ENCODE results near the gene MPDU1.
"Not testable (repeated sequence)": the region's sequence is repeated elsewhere in the genome, so short reads cannot be mapped to it uniquely, and the experiment has no call there.

Gene MPDU1

GRCh38 chr17:7614425-7615264 is 31.0 kb downstream of the MPDU1 start, which contains the start of gene FXR2:
Gene FXR2, minus strand, starts transcription at chr17:7614897. Its CDS starts 365 bp downstream, at chr17:7614532.
- DNase-seq (ENCODE audit: low read depth in 3 of 3): peak; percentile 99 to 100 (median 99)

DNA sequence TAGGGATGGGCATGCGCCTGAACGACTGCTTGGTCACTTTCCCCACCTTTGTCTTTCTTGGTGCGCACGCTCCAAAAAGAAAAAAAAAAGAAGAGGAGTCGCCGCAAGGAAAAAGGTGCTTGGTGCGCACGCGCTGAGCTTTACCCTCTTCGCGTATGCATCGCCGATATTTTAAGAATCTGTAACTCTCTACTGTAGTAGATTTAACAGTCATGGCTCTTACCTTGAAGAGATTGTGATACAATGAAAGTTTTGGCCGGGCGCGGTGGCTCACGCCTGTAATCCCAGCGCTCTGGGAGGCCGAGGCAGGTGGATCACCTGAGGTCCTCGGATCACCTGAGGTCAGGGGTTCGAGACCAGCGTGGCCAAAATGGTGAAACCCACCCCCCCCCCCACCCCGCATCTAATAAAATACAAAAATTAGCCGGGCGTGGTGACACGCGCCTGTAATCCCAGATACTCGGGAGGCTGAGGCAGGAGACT is 31.7 kb downstream of the MPDU1 start:
- no peak for DNase-seq (ENCODE audit: low read depth in 3 of 3)

DNA sequence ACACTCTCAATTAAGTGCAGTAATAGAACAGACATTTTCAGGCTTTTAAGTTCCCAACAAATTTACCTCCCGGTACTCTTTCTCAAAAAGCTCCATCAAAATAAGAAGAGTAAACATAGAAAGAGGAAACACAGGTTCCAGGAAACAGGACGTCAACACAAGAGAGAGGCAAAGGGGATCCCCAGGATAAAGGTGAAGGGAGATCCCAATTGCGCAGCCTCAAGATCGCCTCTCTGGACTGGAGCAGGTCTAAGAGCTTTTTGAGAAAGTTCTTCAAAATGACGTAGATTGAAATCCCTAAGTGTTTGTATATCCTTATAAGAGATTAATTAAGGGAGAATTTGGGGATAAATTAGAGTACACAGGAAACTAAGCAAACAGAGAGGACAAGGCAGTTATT is 35.0 kb downstream of the MPDU1 start:
- DNase-seq (ENCODE audit: low read depth in 3 of 3): no peak

DNA sequence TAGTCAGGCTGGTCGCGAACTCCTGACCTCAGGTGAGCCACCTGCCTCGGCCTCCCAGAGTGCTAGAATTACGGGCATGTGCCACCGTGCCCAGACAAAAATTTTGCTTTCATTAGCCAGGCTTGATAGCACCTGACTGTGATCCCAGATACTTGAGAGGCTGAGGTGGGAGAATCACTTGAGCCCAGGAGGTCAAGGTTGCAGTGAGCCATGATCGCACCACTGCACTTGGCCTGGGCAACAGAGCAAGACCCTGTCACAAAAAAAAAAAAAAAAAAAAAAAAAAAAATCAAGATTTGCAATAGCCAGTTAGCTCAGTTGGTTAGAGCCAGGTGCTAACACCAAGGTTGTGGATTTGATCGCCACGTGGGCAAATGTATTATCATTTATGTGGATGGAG is 37.2 kb downstream of the MPDU1 start:
- no peak for DNase-seq (ENCODE audit: low read depth in 3 of 3)

- no peak for DNase-seq (ENCODE audit: low read depth in 3 of 3)
Observed at GRCh38 chr17:7623661-7624060, 40.0 kb downstream of the MPDU1 start.

GRCh38 chr17:7625749-7626148 is 42.1 kb downstream of the MPDU1 start:
- not testable (repeated sequence) for DNase-seq (ENCODE audit: low read depth in 3 of 3)

GRCh38 chr17:7626307-7626706 is 42.7 kb downstream of the MPDU1 start:
- DNase-seq (ENCODE audit: low read depth in 3 of 3): no peak

- no peak for DNase-seq (ENCODE audit: low read depth in 3 of 3)
Observed at GRCh38 chr17:7626956-7627249, 43.3 kb downstream of the MPDU1 start.

DNA sequence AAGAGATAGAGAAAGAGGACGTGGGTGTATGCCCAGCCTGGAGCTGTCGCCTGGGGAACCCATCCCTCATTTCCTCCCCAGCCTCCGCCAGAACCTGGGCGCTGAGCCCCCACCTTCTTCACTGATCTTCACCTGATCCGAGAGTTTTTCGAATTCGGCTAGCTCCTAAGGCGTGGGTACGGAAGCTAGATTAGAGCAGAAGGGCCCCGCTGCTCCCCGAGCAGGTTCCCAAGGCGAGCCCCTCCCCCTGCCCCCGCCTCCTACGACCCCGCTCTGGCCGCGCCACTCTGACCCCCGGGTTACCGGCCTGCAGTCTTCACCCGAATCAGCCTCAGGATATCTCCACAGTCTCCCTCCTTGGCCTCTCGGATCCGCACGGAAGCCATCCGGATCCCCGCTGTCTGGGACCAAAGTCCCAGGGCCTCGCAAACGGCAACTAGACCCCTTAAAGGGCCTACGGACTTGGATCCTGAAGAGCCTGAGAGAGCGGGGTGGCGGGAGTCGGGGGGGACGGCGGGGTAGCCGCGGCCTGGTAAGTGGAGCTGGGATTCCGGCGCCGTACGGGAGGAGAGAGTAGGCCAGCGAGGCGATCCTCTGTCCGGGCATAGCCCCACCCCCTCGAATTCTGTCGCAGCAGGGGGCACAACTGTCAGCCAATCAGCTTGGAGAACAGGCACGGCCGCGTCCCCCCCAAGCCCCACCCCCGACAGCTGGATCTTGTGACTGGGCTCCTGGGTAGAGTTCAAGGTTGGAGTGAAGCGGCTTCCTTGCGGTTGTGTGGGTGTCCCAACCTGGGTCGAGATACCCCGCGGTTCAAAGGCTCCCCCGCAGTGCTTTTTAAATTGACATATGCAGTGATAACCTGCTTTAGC is 43.8 kb downstream of the MPDU1 start, which contains the start of gene SAT2:
Gene SAT2 (minus strand): TSS at position 572 of the 872 bp plus-strand sequence. CDS start 186 bp downstream, at position 386.
- peak; percentile 57 to 86 (median 78) for DNase-seq (ENCODE audit: low read depth in 3 of 3)

DNA sequence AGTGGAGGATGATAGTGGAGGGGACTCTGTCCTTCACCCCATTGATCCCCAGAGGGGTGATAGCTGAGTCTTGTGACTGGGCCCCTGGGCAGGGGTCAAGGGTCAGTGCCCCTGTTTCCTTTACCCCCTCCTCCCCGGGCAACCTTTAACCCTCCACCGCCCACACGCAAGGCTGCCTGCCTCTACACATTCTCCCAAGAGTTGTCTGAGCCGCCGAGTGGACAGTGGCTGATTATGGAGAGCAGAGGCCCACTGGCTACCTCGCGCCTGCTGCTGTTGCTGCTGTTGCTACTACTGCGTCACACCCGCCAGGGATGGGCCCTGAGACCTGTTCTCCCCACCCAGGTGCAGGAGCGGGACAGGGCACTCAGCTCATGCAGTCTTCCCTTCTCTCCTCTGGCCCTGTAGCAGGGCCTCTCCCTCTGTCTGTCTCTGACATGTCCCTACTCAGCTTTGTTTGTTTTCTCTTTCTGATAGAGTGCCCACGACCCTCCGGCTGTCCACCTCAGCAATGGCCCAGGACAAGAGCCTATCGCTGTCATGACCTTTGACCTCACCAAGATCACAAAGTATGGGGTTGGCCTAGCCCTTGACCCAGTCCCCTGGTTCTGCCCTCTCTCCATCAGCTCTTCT is 46.4 kb downstream of the MPDU1 start, which contains the start of gene SHBG:
Gene SHBG (plus strand): TSS at position 197 of the 633 bp plus-strand sequence. CDS start 38 bp downstream, at position 235.
- no peak for DNase-seq (ENCODE audit: low read depth in 3 of 3)

DNA sequence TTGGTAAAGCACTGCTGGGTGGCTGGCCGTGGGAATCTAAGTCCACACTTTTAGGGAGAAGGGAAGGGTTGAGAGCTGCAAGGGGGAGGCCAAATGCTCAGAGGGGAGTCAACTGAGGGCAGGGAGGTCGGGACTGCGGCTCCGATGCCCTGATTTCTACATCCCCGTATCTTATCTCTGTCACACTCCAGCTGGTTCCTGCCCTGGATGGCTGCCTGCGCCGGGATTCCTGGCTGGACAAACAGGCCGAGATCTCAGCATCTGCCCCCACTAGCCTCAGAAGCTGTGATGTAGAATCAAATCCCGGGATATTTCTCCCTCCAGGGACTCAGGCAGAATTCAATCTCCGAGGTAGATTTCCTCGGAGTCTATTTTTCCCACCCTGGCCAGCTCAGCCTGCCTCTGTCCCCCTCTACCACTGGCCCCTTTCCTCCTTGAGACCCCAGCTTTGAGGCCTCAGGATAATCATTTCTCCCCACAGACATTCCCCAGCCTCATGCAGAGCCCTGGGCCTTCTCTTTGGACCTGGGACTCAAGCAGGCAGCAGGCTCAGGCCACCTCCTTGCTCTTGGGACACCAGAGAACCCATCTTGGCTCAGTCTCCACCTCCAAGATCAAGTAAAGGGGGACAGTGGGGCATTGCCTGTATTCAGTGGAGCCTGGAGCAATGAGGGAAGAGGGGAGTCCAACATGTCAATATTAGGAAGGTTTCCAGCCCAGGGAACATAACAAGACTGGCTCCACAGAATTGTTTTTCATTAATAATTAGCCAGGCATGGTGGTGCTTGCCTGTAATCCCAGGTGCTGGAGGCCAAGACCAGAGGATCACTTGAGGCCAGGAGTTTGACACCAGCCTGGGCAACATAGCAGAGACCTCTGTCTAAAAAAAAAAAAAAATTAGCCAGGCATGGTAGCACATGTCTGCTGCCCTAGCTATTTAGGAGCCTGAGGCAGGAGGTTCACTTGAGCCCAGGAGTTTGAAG is 48.0 kb downstream of the MPDU1 start:
- DNase-seq (ENCODE audit: low read depth in 3 of 3): no peak

- no peak for DNase-seq (ENCODE audit: low read depth in 3 of 3)
Observed at GRCh38 chr17:7632492-7632894, 48.8 kb downstream of the MPDU1 start.

DNA sequence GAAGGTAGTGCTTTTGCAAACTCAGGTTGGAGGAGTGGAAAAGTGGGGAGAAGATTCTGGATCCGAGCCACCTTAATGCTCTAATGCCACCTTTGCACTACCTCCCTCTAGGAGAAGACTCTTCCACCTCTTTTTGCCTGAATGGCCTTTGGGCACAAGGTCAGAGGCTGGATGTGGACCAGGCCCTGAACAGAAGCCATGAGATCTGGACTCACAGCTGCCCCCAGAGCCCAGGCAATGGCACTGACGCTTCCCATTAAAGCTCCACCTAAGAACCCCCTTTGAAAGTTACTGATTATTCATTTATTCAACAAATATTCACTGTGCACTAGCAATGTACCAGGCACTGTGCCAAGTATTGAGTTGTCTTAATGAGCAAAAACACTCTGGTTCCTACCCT is 49.4 kb downstream of the MPDU1 start:
- no peak for DNase-seq (ENCODE audit: low read depth in 3 of 3)

- DNase-seq (ENCODE audit: low read depth in 3 of 3): peak in 1 of 3 experiments; percentile 12
Observed at GRCh38 chr17:7634384-7634783, 50.7 kb downstream of the MPDU1 start.

GRCh38 chr17:7636163-7636562 is 52.5 kb downstream of the MPDU1 start:
- no peak for DNase-seq (ENCODE audit: low read depth in 3 of 3)
